Thyroid gland (tissue), 4 donors: Measurements from ENCODE around the gene RAB11A. TPM values are rescaled to one million over a fixed set of nuclear protein-coding genes. Genes with fewer than 3 reads are reported as not detected.

Experiments used
- DNase-seq, 2 donors: peaks; one replicate each; pipeline ENCODE4 v3.0.0-alpha.2; 2019
- H3K27ac ChIP-seq, 3 donors: fragments of 200-600 bp; sonication (generic); 1 replicate in 2 of 3; 2 replicates in 1 of 3; pipeline ENCODE4 v1.5.1; 2016 to 2019; ENCODE audit warnings: mild to moderate bottlenecking in 1 of 3, moderate library complexity in 1 of 3
- H3K27me3 ChIP-seq: fragments of 200-600 bp; sonication (generic); one replicate; pipeline ENCODE4 v1.5.1; 2019
- H3K36me3 ChIP-seq, 2 donors: fragments of 200-600 bp; sonication (generic); one replicate each; pipeline ENCODE4 v1.5.1; 2016 to 2019
- H3K4me1 ChIP-seq, 2 donors: fragments of 200-600 bp; sonication (generic); one replicate each; pipeline ENCODE4 v1.5.1; 2017 to 2019
- H3K4me3 ChIP-seq, 3 donors: fragments of 200-600 bp; sonication (generic); replicated peaks in 1 of 3; 1 replicate in 2 of 3; 2 replicates in 1 of 3; pipeline ENCODE4 v1.5.1; 2016; ENCODE audit warnings: mild to moderate bottlenecking in 1 of 3
- H3K9me3 ChIP-seq: fragments of 200-600 bp; sonication (generic); one replicate; pipeline ENCODE4 v1.5.1; 2017
- POLR2A ChIP-seq, 2 donors: fragments of 450-650 bp; IDR thresholded peaks; one replicate each; pipeline ENCODE4 v1.6.1; 2017; ENCODE audit warnings: antibody characterized with exemption in 2 of 2, mild to moderate bottlenecking in 2 of 2, moderate library complexity in 1 of 2
- WGBS, 2 donors: methylation state at CpG; one replicate each; pipeline ENCODE4 v1.1.5; 2017; 5-methylcytosine and 5-hydroxymethylcytosine counted together
- intact Hi-C: fragments of 100-400 bp; cut with DNase I; formaldehyde crosslinking; loops from one replicate; pipeline ENCODE4 v1.15.1; 2023
- total RNA-seq, 4 donors: library from RNA; depleted of rRNA; stranded (reverse); fragments of >200 nt; gene quantifications; one replicate each; pipeline ENCODE4 v1.2.3, GENCODE V29; 2016
- TF ChIP-seq, protein P1 (sequence below), 6 experiments: fragments of 200-600 bp in 3 of 6; fragments of 450-650 bp in 3 of 6; sonication (generic) in 3 of 6; IDR thresholded peaks; one replicate each; pipeline ENCODE4 v1.5.1; 2016 to 2019; ENCODE audit warnings: antibody characterized with exemption in 6 of 6, mild to moderate bottlenecking in 2 of 6, inconsistent platforms in 1 of 6, moderate library complexity in 1 of 6

RAB11A gene
- total RNA-seq, 4 donors from 2014 or later, result 201 to 369 (median 280) TPM

- Histone ChIP-seq H3K4me3 (no peak overlapping the region), H3K9me3 (no peaks in the 10 kb centered on the region), H3K36me3 (no peaks in the 10 kb centered on the region), H3K4me1 (no peaks in the 10 kb centered on the region), H3K27ac (no peak overlapping the region), H3K27me3 (no peaks in the 10 kb centered on the region)
- TF ChIP-seq, protein P1, sequence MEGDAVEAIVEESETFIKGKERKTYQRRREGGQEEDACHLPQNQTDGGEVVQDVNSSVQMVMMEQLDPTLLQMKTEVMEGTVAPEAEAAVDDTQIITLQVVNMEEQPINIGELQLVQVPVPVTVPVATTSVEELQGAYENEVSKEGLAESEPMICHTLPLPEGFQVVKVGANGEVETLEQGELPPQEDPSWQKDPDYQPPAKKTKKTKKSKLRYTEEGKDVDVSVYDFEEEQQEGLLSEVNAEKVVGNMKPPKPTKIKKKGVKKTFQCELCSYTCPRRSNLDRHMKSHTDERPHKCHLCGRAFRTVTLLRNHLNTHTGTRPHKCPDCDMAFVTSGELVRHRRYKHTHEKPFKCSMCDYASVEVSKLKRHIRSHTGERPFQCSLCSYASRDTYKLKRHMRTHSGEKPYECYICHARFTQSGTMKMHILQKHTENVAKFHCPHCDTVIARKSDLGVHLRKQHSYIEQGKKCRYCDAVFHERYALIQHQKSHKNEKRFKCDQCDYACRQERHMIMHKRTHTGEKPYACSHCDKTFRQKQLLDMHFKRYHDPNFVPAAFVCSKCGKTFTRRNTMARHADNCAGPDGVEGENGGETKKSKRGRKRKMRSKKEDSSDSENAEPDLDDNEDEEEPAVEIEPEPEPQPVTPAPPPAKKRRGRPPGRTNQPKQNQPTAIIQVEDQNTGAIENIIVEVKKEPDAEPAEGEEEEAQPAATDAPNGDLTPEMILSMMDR (IDR thresholded peaks at IDR 0.05), result no peak
- TF ChIP-seq POLR2A (IDR thresholded peaks at IDR 0.05), result no peak
- 93 to 94% methylated on average over 1 of the region's 1 CpG for WGBS, 2 donors
- DNase-seq, result no peak
- intact Hi-C loops, result no loop called here
Measured at GRCh38 chr15:65925338-65925737, 56.0 kb downstream of the RAB11A start.

DNA sequence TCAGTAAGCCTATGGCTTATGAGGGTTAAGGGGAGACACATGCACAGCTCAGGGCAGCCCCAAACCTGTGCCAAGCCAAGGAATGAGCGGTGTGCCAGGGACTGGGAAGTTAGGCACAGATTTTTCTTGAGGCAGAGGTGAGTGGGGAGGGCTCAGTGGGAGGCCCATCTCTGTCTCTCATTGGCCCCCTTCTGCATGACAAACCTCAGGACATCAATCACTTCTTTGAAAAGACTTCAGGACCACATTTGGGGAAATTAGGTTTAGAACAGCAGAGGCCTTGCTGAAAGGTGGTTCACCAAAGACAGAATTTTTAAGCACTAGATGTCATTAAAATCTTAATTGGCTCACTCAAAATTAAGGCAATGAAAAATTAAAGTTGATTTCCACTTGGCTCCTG, 57.2 kb downstream of the RAB11A start:
- Histone ChIP-seq H3K9me3 (no peaks in the 10 kb centered on the region), H3K27me3 (no peaks in the 10 kb centered on the region), H3K27ac (no peak overlapping the region), H3K36me3 (no peaks in the 10 kb centered on the region), H3K4me1 (no peaks in the 10 kb centered on the region), H3K4me3 (no peak overlapping the region)
- intact Hi-C loops, result no loop called here
- no peak for DNase-seq
- WGBS, 2 donors, result 89 to 92% methylated on average over 1 of the region's 1 CpG
- TF ChIP-seq POLR2A (IDR thresholded peaks at IDR 0.05), result no peak
- TF ChIP-seq, protein P1 (IDR thresholded peaks at IDR 0.05), result no peak

- intact Hi-C loops, result no loop called here
- Histone ChIP-seq H3K4me3 (no peak overlapping the region), H3K36me3 (no peaks in the 10 kb centered on the region), H3K9me3 (no peaks in the 10 kb centered on the region), H3K27ac (no peak overlapping the region), H3K4me1 (no peaks in the 10 kb centered on the region), H3K27me3 (no peaks in the 10 kb centered on the region)
- no peak for DNase-seq
- whole genome bisulfite sequencing, 2 donors, result 95 to 100% methylated on average over 1 of the region's 1 CpG
- TF ChIP-seq POLR2A (IDR thresholded peaks at IDR 0.05), result no peak
- TF ChIP-seq, protein P1 (IDR thresholded peaks at IDR 0.05), result no peak
Measured at GRCh38 chr15:65926899-65927298, 57.6 kb downstream of the RAB11A start.

DNA sequence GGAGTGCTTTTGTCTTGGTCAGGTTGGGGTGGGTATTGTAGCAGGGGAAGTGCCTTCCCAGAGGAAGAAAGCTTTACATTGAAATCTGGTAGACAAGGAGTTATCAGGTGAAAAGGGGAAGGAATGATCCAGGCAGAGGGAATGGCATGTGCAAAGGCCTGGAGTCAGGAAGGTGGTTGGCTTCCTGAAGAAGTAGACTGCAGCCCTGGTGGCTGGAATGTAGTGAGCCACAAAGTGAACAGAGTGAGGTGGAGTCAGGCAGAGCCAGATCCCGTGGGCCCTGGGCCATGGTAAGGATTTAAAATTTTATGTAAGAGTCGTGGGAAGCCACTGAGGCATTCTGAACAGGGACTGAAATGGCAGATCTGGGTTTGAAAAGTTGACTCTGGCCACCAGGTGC, 58.3 kb downstream of the RAB11A start:
- Histone ChIP-seq H3K4me3 (no peak overlapping the region), H3K27me3 (no peaks in the 10 kb centered on the region), H3K4me1 (no peaks in the 10 kb centered on the region), H3K36me3 (no peaks in the 10 kb centered on the region), H3K27ac (no peak overlapping the region), H3K9me3 (no peaks in the 10 kb centered on the region)
- intact Hi-C loops, result no loop called here
- DNase-seq, result no peak
- WGBS, 2 donors, result 78 to 89% methylated on average over 2 of the region's 2 CpGs
- no peak for TF ChIP-seq POLR2A (IDR thresholded peaks at IDR 0.05)
- TF ChIP-seq, protein P1 (IDR thresholded peaks at IDR 0.05), result no peak

DNA sequence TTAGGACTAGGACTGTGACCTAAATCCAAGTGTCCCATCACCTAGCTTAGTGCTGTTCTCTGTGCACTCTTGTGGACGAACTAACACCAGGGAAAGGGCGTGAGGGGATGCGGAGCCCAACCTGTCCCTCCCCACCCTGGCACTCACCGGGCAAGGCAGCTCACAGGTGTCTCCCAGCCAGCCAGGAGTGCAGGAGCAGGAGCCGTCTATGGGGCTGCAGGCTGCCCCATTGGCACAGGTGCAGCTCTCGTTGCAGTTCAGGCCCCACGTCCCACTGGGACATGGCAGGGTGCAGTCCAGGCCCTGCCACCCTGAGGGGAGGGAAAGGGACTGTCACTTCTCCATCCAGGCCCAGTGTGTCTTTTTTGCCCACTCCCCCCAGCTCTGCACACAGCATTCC, 60.3 kb downstream of the RAB11A start:
- no peak overlapping the region for H3K27ac ChIP-seq
- TF ChIP-seq, protein P1 (IDR thresholded peaks at IDR 0.05), result no peak
- TF ChIP-seq POLR2A (IDR thresholded peaks at IDR 0.05), result no peak
- 72 to 86% methylated on average over 5 to 6 of the region's 7 CpGs for WGBS, 2 donors
- H3K9me3 ChIP-seq, result no peaks in the 10 kb centered on the region
- no peaks in the 10 kb centered on the region for H3K27me3 ChIP-seq
- H3K4me1 ChIP-seq, result no peaks in the 10 kb centered on the region
- intact Hi-C loops, result no loop called here
- no peak for DNase-seq
- H3K4me3 ChIP-seq, result no peak overlapping the region
- H3K36me3 ChIP-seq, result no peaks in the 10 kb centered on the region
